Renal cortex interstitium (tissue), 11 donors: Measurements from ENCODE around the gene NEURL1. TPM values are rescaled to one million over a fixed set of nuclear protein-coding genes. Genes with fewer than 3 reads are reported as not detected.

Experiments used
- DNase-seq, 11 donors: peaks; one replicate each; pipeline ENCODE4 v3.0.0-alpha.2; 2013; ENCODE audit warnings: low read depth in 9 of 11, low spot score in 4 of 11; ENCODE audit errors: extremely low read depth in 1 of 11
- polyA plus RNA-seq, 3 donors: library from polyadenylated mRNA; unstranded; fragments of 120-200 nt; gene quantifications; one replicate each; pipeline ENCODE4 v1.2.1, GENCODE V29; 2013; ENCODE audit not compliant: insufficient read length in 3 of 3

Gene NEURL1
- polyA plus RNA-seq, 3 donors, result 0.90 to 2.4 (median 1.8) TPM

GRCh38 chr10:103457896-103458583, 35.5 kb upstream of the NEURL1 start:
- DNase-seq, result no peak

GRCh38 chr10:103458720-103459119, 34.8 kb upstream of the NEURL1 start, which contains the start of gene CALHM1:
TSS of gene CALHM1 (minus strand) at chr10:103458900. CDS start at chr10:103458751, 149 bp downstream.
- DNase-seq, result no peak

GRCh38 chr10:103459615-103460014, 33.9 kb upstream of the NEURL1 start:
- DNase-seq, result no peak

GRCh38 chr10:103463499-103463898, 30.0 kb upstream of the NEURL1 start:
- DNase-seq, result no peak

- DNase-seq, result no peak
These were observed 27.9 kb upstream of the NEURL1 start for GRCh38 chr10:103465411-103466179.

GRCh38 chr10:103466734-103467133, 26.8 kb upstream of the NEURL1 start:
- no peak for DNase-seq

- DNase-seq, result no peak
These were observed 26.1 kb upstream of the NEURL1 start for GRCh38 chr10:103467406-103467805.

- no peak for DNase-seq
These were observed 24.3 kb upstream of the NEURL1 start for GRCh38 chr10:103469201-103469600.

- no peak for DNase-seq
These were observed 22.5 kb upstream of the NEURL1 start for GRCh38 chr10:103470761-103471653.

GRCh38 chr10:103472005-103472404, 21.5 kb upstream of the NEURL1 start:
- DNase-seq, result no peak

GRCh38 chr10:103473261-103473671, 20.2 kb upstream of the NEURL1 start:
- DNase-seq, result no peak

GRCh38 chr10:103474077-103474476, 19.4 kb upstream of the NEURL1 start:
- DNase-seq, result no peak

- no peak for DNase-seq
These were observed 18.1 kb upstream of the NEURL1 start for GRCh38 chr10:103475437-103475836.

- DNase-seq, result no peak
These were observed 17.3 kb upstream of the NEURL1 start for GRCh38 chr10:103476046-103476768.

GRCh38 chr10:103478671-103479070, 14.8 kb upstream of the NEURL1 start:
- no peak for DNase-seq

GRCh38 chr10:103479135-103479534, 14.4 kb upstream of the NEURL1 start, which contains the start of gene CALHM3:
TSS of gene CALHM3 (minus strand) at chr10:103479240. CDS start at chr10:103479032, 208 bp downstream.
- DNase-seq, result no peak

- DNase-seq, result no peak
These were observed 13.0 kb upstream of the NEURL1 start for GRCh38 chr10:103480521-103480920.

- DNase-seq, result no peak
These were observed 11.5 kb upstream of the NEURL1 start for GRCh38 chr10:103481974-103482531.
